ENCODE data around the gene NUDCD3. TPM values are rescaled to one million over a fixed set of nuclear protein-coding genes. Genes with fewer than 3 reads are reported as not detected.

Gene NUDCD3
- total RNA-seq, 1 experiment from 2014 or later, result 94.6 TPM

DNA sequence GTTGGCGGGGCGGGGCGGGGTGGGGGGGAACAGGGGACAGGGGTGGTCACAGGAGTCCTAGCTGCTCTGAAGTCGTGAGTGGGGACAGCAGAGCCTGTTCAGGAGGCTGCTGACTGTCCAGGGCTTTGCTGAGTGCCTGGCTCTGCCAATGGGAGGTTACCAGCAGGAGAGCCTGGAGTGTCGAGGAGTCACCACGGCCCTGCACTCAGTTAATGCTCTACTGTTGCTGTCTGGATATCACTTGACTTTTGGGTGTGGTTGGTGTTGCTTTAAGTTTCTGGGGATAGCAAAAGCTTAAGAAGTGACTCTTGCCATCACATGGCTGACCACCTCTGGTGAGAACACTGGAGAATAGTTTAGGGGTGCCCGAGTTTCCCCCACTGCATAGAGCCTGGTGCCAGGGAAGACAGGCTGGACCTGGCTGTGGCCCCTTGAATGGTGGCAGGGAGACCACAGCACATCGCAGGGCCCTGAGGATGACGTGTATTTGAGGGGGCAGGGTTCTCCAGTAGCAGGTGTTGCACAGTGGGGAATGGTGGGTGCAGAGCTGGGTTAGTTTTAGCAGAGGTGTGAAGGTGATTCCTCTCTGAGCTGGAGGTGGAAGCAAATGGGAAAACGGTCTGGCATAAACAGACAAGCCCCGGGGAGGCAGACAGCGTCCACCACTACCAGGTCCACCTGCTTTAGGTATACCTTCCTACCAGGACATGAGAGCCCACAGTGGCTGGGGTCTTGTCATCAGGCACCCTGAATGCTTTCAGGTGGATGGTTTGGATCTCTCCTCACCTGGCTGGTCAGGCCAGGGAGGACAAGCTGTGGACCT, 110.9 kb downstream of the NUDCD3 start:
- Histone ChIP-seq H3K4me1 (ENCODE audit: control insufficient read depth in 1 of 2, insufficient read depth in 2 of 2, low read length in 2 of 2) (peaks cover 0 to 14% of the 10 kb centered on the region in 2 experiments; a peak in 1 of 4 replicates), H3K27me3 (ENCODE audit: insufficient read depth, low read length) (peaks cover 4% of the 10 kb centered on the region; the same call in 1 of the 2 replicates), H3K9ac (ENCODE audit: low read length) (no peak overlapping the region), H3K4me3 (replicated peaks in 1 of 2; ENCODE audit: low read depth in 1 of 2, low read length in 2 of 2) (no peak overlapping the region), H3K9me3 (ENCODE audit: control insufficient read depth in 1 of 2, insufficient read depth in 1 of 2, low read depth in 1 of 2, low read length in 2 of 2) (no peaks in the 10 kb centered on the region), H2AFZ (ENCODE audit: low read depth, low read length, poor library complexity, severe bottlenecking) (no peak overlapping the region), H3K36me3 (ENCODE audit: control insufficient read depth in 1 of 2, insufficient read depth in 2 of 2, low read length in 2 of 2) (peaks cover under 1 to 5% of the 10 kb centered on the region in 2 experiments; a peak in 1 of 4 replicates), H3K4me2 (ENCODE audit: low read length) (no peak overlapping the region), H3K9me2 (ENCODE audit: insufficient read depth) (no peaks in the 10 kb centered on the region), H3K27ac (ENCODE audit: low read depth, low read length) (no peak overlapping the region), H4K20me1 (ENCODE audit: insufficient read depth) (no peaks in the 10 kb centered on the region), H3K79me2 (ENCODE audit: insufficient read depth, low read length) (no peaks in the 10 kb centered on the region)
- RAD21 ChIA-PET (ENCODE audit: low non-redundant PET in 1 of 2, low total read pairs in 2 of 2, uncharacterized antibody in 2 of 2, unreplicated experiment in 2 of 2), result no interaction called here
- ATAC-seq (no peak), DNase-seq (ENCODE audit: low read depth, low spot score) (no peak)
- POLR2A ChIA-PET, result no interaction called here
- TF ChIP-seq, protein P1, sequence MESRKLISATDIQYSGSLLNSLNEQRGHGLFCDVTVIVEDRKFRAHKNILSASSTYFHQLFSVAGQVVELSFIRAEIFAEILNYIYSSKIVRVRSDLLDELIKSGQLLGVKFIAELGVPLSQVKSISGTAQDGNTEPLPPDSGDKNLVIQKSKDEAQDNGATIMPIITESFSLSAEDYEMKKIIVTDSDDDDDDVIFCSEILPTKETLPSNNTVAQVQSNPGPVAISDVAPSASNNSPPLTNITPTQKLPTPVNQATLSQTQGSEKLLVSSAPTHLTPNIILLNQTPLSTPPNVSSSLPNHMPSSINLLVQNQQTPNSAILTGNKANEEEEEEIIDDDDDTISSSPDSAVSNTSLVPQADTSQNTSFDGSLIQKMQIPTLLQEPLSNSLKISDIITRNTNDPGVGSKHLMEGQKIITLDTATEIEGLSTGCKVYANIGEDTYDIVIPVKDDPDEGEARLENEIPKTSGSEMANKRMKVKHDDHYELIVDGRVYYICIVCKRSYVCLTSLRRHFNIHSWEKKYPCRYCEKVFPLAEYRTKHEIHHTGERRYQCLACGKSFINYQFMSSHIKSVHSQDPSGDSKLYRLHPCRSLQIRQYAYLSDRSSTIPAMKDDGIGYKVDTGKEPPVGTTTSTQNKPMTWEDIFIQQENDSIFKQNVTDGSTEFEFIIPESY (IDR thresholded peaks at IDR 0.05; ENCODE audit: extremely low read depth, insufficient replicate concordance, low read length), result no peak
- TF ChIP-seq CTCF (IDR thresholded peaks at IDR 0.05 in 2 of 3, conservative IDR thresholded peaks at IDR 0.05 in 1 of 3; ENCODE audit: borderline replicate concordance in 1 of 3, insufficient read depth in 1 of 3, low read depth in 2 of 3, low read length in 2 of 3) (no peak), SIN3A (IDR thresholded peaks at IDR 0.05; ENCODE audit: low read depth) (no peak), TCF7L2 (IDR thresholded peaks at IDR 0.05; ENCODE audit: borderline replicate concordance, extremely low read depth, insufficient read depth, insufficient read length) (no peak), ATF3 (IDR thresholded peaks at IDR 0.05) (no peak), CEBPB (IDR thresholded peaks at IDR 0.05; ENCODE audit: low read depth) (no peak), ZFX (IDR thresholded peaks at IDR 0.05) (no peak), POLR2A (IDR thresholded peaks at IDR 0.05; ENCODE audit: borderline replicate concordance, extremely low read depth, insufficient read depth, insufficient read length) (no peak), CBX3 (IDR thresholded peaks at IDR 0.05; ENCODE audit: low read depth) (no peak), POLR2AphosphoS5 (IDR thresholded peaks at IDR 0.05; ENCODE audit: low read depth, low read length) (no peak)
- no TSS peak for BruUV-seq (replicated peaks)
- CTCF ChIA-PET, result no interaction called here
- intact Hi-C loops (cut with micrococcal nuclease), result no loop called here
